GM18870 (cell line): Measurements from ENCODE around the gene PHC1.
"Not testable (repeated sequence)": the region's sequence is repeated elsewhere in the genome, so short reads cannot be mapped to it uniquely, and the experiment has no call there.

ENCODE experiments used
- ATAC-seq: cut with Tn5 transposase; IDR thresholded peaks from one replicate; pipeline ENCODE4 v1.9.1; 2021; ENCODE audit warnings: moderate library complexity; ENCODE audit not compliant: unreplicated experiment

Gene PHC1

GRCh38 chr12:8914033-8914715 lies at the start of gene PHC1:
Gene PHC1 (plus strand): TSS chr12:8914509. CDS start chr12:8917678, 3,169 bp downstream.
- peak; percentile 28 for ATAC-seq

- ATAC-seq, result no peak
These were observed 47.9 kb upstream of the PHC1 start for GRCh38 chr12:8866429-8866828.

- no peak for ATAC-seq
These were observed 47.3 kb upstream of the PHC1 start for GRCh38 chr12:8867009-8867408.

GRCh38 chr12:8867786-8868185 lies 46.5 kb upstream of the PHC1 start:
- ATAC-seq, result no peak

GRCh38 chr12:8870586-8870985 lies 43.7 kb upstream of the PHC1 start:
- no peak for ATAC-seq

GRCh38 chr12:8871068-8871467 lies 43.2 kb upstream of the PHC1 start:
- no peak for ATAC-seq

GRCh38 chr12:8876887-8877286 lies 37.4 kb upstream of the PHC1 start:
- ATAC-seq, result no peak

- no peak for ATAC-seq
These were observed 27.6 kb upstream of the PHC1 start for GRCh38 chr12:8886502-8887284.

GRCh38 chr12:8887285-8887715 lies 27.0 kb upstream of the PHC1 start:
- ATAC-seq, result no peak

GRCh38 chr12:8890313-8891085 lies 23.8 kb upstream of the PHC1 start:
- no peak for ATAC-seq

GRCh38 chr12:8891976-8892375 lies 22.3 kb upstream of the PHC1 start:
- ATAC-seq, result no peak

GRCh38 chr12:8894378-8894777 lies 19.9 kb upstream of the PHC1 start:
- ATAC-seq, result no peak

GRCh38 chr12:8894986-8895385 lies 19.3 kb upstream of the PHC1 start:
- no peak for ATAC-seq

GRCh38 chr12:8897081-8897480 lies 17.2 kb upstream of the PHC1 start:
- ATAC-seq, result no peak

- ATAC-seq, result no peak
These were observed 14.5 kb upstream of the PHC1 start for GRCh38 chr12:8899830-8900229.

- ATAC-seq, result not testable (repeated sequence)
These were observed 11.6 kb upstream of the PHC1 start for GRCh38 chr12:8902703-8903102.

- no peak for ATAC-seq
These were observed 10.7 kb upstream of the PHC1 start for GRCh38 chr12:8903646-8904045.

GRCh38 chr12:8904665-8905064 lies 9.6 kb upstream of the PHC1 start:
- no peak for ATAC-seq

- no peak for ATAC-seq
These were observed 8.8 kb upstream of the PHC1 start for GRCh38 chr12:8905546-8905945.

- no peak for ATAC-seq
These were observed 7.8 kb upstream of the PHC1 start for GRCh38 chr12:8906266-8907180.

GRCh38 chr12:8907513-8907912 lies 6.8 kb upstream of the PHC1 start:
- ATAC-seq, result no peak
